Medulla oblongata (tissue), 1 donor: ENCODE data around the gene OR10H1.
"Not testable (repeated sequence)": the region's sequence is repeated elsewhere in the genome, so short reads cannot be mapped to it uniquely, and the experiment has no call there.

Source experiments
- DNase-seq: peaks from one replicate; pipeline ENCODE4 v3.0.0-alpha.2; 2015; ENCODE audit errors: extremely low spot score

OR10H1 gene

GRCh38 chr19:15815306-15815705, at the start of gene OR10H1:
Gene OR10H1, minus strand, starts transcription at chr19:15815664. Its CDS starts 7,627 bp downstream, at chr19:15808037.
- no peak for DNase-seq

DNA sequence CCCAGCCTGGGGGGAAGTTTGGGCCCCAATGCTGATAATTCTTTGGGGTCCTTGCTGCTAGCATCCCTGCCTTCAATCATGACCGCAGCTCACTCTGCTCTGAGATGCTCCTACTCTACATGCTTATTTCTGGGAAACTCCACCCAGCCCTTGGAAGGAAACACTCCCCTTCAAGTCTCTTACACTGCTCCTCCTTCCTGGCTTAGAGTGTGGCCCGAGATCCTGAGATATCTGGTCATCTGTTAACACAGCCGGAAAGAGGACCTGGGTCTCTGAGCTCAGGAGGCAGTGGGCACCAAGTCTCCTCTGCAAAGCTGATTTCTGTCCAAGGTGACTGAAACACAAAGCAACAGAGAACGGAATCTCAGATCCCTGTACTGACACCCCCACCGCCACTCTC, 49.4 kb upstream of the OR10H1 start:
- DNase-seq: no peak

- DNase-seq: no peak
Measured at GRCh38 chr19:15863272-15863671, 47.8 kb upstream of the OR10H1 start.

DNA sequence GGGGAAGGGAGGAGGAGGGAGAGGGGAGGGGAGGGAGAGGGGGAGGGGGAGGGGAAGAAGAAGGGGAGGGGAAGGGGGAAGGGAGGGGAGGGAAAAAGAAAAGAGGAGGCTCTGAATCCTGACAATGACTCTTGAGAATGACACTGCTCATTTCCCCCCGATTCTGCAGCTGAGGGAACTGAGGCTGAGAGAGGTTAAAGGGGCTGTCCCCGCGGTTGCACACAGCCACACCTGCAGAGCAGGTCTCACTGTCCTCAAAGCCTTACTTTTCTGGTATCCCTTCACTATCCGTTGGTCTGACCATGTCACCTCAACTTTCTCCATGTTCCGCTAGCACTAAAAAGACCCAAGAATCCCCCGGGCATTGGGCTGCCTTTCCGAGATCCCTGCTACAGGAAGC, 47.0 kb upstream of the OR10H1 start:
- DNase-seq: no peak

DNA sequence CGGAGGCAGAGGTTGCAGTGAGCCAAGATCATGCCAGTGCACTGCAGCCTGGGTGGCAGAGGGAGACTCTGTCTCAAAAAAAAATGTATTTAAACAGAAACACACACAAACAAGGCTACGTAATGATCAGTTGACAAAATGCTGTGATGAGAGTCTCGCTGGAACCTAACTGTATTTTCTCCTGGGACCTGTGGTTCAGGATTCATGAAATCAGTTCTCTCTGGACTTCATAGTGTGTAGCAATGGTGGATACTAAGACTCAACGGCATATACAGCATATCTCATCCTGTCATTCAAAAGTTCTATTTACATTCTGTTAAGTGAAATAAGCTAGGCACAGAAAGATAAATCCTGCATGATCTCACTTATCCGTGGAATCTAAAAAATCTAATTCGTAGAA, 45.1 kb upstream of the OR10H1 start:
- no peak for DNase-seq

DNA sequence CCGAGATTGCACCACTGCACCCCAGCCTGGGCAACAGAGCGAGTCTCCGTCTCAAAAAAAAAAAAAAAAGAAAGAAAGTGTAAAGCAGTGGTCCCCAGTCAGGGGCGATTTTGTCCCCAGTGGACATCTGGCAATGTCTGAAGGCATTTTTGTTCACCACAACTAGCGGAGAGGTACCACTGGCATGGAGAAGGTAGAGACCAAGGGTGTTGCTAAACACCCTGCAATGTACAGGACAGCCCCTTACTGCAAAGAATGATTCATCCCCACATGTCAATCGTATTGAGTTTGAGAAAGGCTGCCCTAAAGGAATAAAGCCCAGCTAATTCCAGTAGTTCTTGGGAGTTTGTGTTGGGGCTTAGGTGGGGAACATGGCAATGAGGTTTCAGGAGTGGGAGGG, 43.7 kb upstream of the OR10H1 start:
- DNase-seq: no peak

DNA sequence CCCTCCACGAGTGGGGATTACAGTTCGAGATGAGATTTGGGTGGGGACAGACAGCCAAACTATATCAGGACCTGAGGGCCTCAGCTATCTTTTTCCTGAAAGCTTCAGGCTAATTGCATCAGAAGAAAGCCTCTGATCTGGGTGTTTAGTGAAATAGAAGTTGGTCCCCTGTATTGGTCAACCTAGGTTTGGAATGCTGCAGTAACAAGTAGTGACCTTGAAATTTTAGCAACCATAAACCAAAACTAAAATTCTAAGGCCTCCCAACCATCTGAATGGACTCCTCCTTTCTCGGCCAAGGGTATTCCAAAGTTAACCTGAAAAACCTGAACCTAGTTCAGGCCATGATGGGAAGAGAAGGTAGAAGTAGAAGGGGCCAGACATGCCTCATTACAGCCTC, 34.9 kb upstream of the OR10H1 start:
- DNase-seq: no peak

- no peak for DNase-seq
Measured at GRCh38 chr19:15846923-15847322, 31.5 kb upstream of the OR10H1 start.

GRCh38 chr19:15843894-15844222, 28.4 kb upstream of the OR10H1 start:
- DNase-seq: not testable (repeated sequence)

- DNase-seq: no peak
Measured at GRCh38 chr19:15843203-15843893, 27.9 kb upstream of the OR10H1 start.

- DNase-seq: no peak
Measured at GRCh38 chr19:15841875-15842569, 26.6 kb upstream of the OR10H1 start.

GRCh38 chr19:15840833-15841232, 25.4 kb upstream of the OR10H1 start:
- DNase-seq: no peak

- not testable (repeated sequence) for DNase-seq
Measured at GRCh38 chr19:15839888-15840287, 24.4 kb upstream of the OR10H1 start.

- no peak for DNase-seq
Measured at GRCh38 chr19:15838351-15838750, 22.9 kb upstream of the OR10H1 start.

- no peak for DNase-seq
Measured at GRCh38 chr19:15837221-15837731, 21.8 kb upstream of the OR10H1 start.

- peak; percentile 99 for DNase-seq
Measured at GRCh38 chr19:15836330-15837220, 21.1 kb upstream of the OR10H1 start.

DNA sequence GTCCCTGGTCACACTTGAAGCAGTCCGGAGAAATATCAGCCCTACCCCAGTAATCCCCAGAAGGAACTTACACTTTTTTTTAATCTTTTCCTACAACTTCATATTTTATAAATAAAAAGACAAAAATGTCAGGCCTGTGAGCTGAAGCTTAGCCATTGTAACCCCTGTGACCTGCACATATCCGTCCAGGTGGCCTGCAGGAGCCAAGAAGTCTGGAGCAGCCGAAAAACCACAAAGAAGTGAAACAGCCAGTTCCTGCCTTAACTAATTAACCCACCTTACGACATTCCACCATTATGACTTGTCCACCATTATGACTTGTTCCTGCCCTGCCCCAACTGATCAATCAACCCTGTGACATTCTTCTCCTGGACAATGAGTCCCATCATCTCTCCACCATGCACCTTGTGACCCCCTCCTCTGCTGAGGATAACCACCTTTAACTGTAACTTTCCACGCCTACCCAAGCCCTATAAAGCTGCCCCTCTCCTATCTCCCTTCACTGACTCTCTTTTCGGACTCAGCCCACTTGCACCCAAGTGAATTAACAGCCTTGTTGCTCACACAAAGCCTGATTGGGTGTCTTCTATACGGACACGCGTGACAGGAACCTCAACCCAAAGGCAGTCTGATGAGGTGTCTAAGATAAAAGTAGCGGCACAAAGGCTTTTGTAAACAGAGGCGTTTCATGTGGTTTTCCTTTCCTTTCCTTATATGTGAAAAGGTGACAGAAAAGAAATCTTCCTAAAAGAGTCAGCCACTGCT, 20.3 kb upstream of the OR10H1 start:
- not testable (repeated sequence) for DNase-seq

DNA sequence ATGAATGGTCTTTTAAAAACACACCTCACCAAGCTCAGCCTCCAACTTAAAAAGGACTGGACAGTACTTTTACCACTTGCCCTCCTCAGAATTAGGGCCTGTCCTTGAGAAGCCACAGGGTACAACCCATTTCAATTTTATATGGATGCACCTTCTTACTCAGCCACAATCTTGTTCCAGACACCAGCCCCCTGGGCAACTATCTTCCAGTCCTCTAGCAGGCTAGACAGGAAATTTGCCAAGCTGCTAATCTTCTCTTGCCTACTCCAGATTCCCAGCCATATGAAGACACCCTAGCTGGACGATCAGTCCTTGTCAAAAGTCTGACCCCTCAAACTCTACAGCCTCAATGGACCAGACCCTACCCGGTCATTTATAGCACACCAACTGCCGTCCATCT, 18.8 kb upstream of the OR10H1 start:
- not testable (repeated sequence) for DNase-seq

DNA sequence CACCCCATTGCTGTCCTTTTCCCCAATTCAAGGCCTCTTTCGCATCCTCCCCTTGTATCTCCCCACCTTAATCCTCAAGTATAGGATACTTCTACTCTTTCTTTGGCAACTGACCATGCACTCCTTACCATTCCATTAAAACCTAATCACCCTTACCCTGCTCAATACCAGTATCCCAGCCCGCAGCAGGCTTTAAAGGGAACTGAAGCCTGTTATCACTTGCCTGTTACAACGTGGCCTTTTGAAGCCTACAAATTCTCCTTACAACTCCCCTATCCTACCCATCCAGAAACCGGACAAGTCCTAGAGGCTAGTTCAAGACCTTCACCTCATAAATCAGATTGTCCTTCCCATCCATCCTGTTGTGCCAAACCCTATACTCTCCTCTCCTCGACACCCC, 16.2 kb upstream of the OR10H1 start:
- DNase-seq: no peak

DNA sequence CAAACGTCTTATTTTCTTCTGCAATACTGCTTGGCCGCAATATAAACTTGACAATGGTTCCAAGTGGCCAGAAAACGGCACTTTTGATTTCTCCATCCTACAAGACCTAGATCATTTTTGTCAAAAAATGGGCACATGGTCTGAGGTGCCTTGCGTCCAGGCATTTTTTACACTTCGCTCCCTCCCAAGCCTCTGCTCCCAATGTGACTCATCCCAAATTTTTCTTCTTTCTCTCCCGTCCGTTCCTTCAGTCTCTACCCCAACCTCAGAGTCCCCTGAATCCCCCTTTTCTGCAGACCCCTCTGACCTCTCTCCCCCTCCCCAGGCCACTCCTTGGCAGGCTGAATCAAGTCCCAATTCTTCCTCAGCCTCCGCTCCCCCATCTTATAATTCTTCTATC, 14.3 kb upstream of the OR10H1 start:
- DNase-seq: no peak

GRCh38 chr19:15829306-15829698, 13.8 kb upstream of the OR10H1 start:
- DNase-seq: no peak
